ENCODE results near the gene NOP16.

DNA sequence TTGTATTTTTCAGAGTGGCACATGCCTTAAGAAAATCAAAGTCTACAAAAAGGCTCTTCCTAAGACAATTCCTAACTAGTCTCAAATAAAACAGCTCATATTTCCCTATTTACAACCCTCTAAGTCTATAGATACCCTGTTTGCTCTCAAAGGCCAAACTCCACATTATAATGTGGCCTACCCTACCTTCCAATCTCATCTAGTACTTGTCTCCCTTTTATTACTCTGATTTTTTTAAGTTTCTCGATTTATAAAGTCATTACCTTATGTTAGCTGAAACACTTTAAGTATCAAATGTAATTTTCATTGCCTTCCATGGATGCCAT lies 46.3 kb downstream of the NOP16 start:
- no peak for TF ChIP-seq CTCF (IDR thresholded peaks at IDR 0.05)
- TF ChIP-seq POLR2A (IDR thresholded peaks at IDR 0.05) = no peak
